ENCODE results near the gene ZSCAN25. TPM values are rescaled to one million over a fixed set of nuclear protein-coding genes. Genes with fewer than 3 reads are reported as not detected.

Gene ZSCAN25
- total RNA-seq, 2 experiments from 2014 or later, result 34.8 to 36.3 TPM

GRCh38 chr7:99596408-99596955 is 20.3 kb upstream of the ZSCAN25 start:
- no peak for ATAC-seq

GRCh38 chr7:99597762-99598501 is 18.8 kb upstream of the ZSCAN25 start, which contains the start of gene TMEM225B:
Gene TMEM225B, plus strand, starts transcription at chr7:99598267. Its CDS starts 6,122 bp downstream, at chr7:99604389.
- H3K27ac Mint-ChIP-seq, result no peak within 1 kb of the TSS
- CTCF ChIA-PET, result no interaction called here
- H3K9me3 Mint-ChIP-seq (ENCODE audit: insufficient read depth), result no peaks in the 10 kb centered on the region
- DNase-seq (peak; percentile 68), ATAC-seq (peak; percentile 9)
- no peaks in the 10 kb centered on the region for H3K27me3 Mint-ChIP-seq (ENCODE audit: low read depth)
- no peaks in the 10 kb centered on the region for H3K36me3 Mint-ChIP-seq (ENCODE audit: low read depth)
- peaks cover 7% of the 10 kb centered on the region for H3K4me1 Mint-ChIP-seq (ENCODE audit: low read depth)
- no peak within 1 kb of the TSS for H3K4me3 Mint-ChIP-seq
- POLR2A ChIA-PET, result interaction anchor here (0.6 to 1.5 kb wide), 2 partner anchors 18 to 40 kb away, joined by 3 to 7 read pairs; partner anchors contain the start of genes ZNF655 and ZSCAN25

More at GRCh38 chr7:99596408-99596955, 20.3 kb upstream of the ZSCAN25 start:
- H3K4me3 Mint-ChIP-seq, result no peak overlapping the region
- H3K36me3 Mint-ChIP-seq (ENCODE audit: low read depth), result no peaks in the 10 kb centered on the region
- ChIA-PET POLR2A (no interaction called here), CTCF (no interaction called here)
- H3K9me3 Mint-ChIP-seq (ENCODE audit: insufficient read depth), result no peaks in the 10 kb centered on the region
- H3K27me3 Mint-ChIP-seq (ENCODE audit: low read depth), result no peaks in the 10 kb centered on the region
- no peak for DNase-seq
- H3K4me1 Mint-ChIP-seq (ENCODE audit: low read depth), result no peaks in the 10 kb centered on the region
- H3K27ac Mint-ChIP-seq, result no peak overlapping the region

GRCh38 chr7:99599836-99600235 is 16.9 kb upstream of the ZSCAN25 start:
- no peak overlapping the region for H3K27ac Mint-ChIP-seq
- H3K9me3 Mint-ChIP-seq (ENCODE audit: insufficient read depth), result no peaks in the 10 kb centered on the region
- no peak for DNase-seq
- no peak overlapping the region for H3K4me3 Mint-ChIP-seq
- POLR2A ChIA-PET, result no interaction called here
- peaks cover 11% of the 10 kb centered on the region for H3K4me1 Mint-ChIP-seq (ENCODE audit: low read depth)
- ATAC-seq, result no peak
- no peaks in the 10 kb centered on the region for H3K27me3 Mint-ChIP-seq (ENCODE audit: low read depth)
- H3K36me3 Mint-ChIP-seq (ENCODE audit: low read depth), result no peaks in the 10 kb centered on the region
- CTCF ChIA-PET, result no interaction called here

GRCh38 chr7:99601656-99602310 is 15.0 kb upstream of the ZSCAN25 start:
- Mint-ChIP-seq H3K27ac (no peak overlapping the region), H3K27me3 (ENCODE audit: low read depth) (no peaks in the 10 kb centered on the region), H3K4me3 (no peak overlapping the region), H3K36me3 (ENCODE audit: low read depth) (no peaks in the 10 kb centered on the region), H3K9me3 (ENCODE audit: insufficient read depth) (no peaks in the 10 kb centered on the region), H3K4me1 (ENCODE audit: low read depth) (peaks cover 11% of the 10 kb centered on the region)
- no peak for ATAC-seq
- DNase-seq, result peak; percentile 18
- POLR2A ChIA-PET, result interaction anchor here (1.4 kb wide), 1 partner anchor 44 kb away, joined by 3 read pairs; the partner anchor contains the start of gene ZNF655
- CTCF ChIA-PET, result interaction anchor here (1.0 to 1.1 kb wide), 2 partner anchors 14 to 23 kb away, joined by 3 read pairs; partner anchors contain the start of gene ZSCAN25

GRCh38 chr7:99605527-99605926 is 11.2 kb upstream of the ZSCAN25 start:
- ChIA-PET CTCF (interaction anchor here (1.2 to 1.6 kb wide), 3 partner anchors 11 to 313 kb away, joined by 3 to 4 read pairs (median 3); partner anchors contain the start of gene ZSCAN25), POLR2A (interaction anchor here (1.5 kb wide), 1 partner anchor 11 kb away, joined by 6 read pairs; the partner anchor contains the start of gene ZSCAN25)
- H3K36me3 Mint-ChIP-seq (ENCODE audit: low read depth), result no peaks in the 10 kb centered on the region
- ATAC-seq, result no peak
- no peaks in the 10 kb centered on the region for H3K9me3 Mint-ChIP-seq (ENCODE audit: insufficient read depth)
- H3K27ac Mint-ChIP-seq, result no peak overlapping the region
- no peak overlapping the region for H3K4me3 Mint-ChIP-seq
- no peaks in the 10 kb centered on the region for H3K27me3 Mint-ChIP-seq (ENCODE audit: low read depth)
- H3K4me1 Mint-ChIP-seq (ENCODE audit: low read depth), result peaks cover 11% of the 10 kb centered on the region
- no peak for DNase-seq

- CTCF ChIA-PET, result no interaction called here
- ATAC-seq (no peak), DNase-seq (no peak)
- Mint-ChIP-seq H3K4me3 (no peak overlapping the region), H3K9me3 (ENCODE audit: insufficient read depth) (no peaks in the 10 kb centered on the region), H3K27me3 (ENCODE audit: low read depth) (no peaks in the 10 kb centered on the region), H3K36me3 (ENCODE audit: low read depth) (no peaks in the 10 kb centered on the region), H3K4me1 (ENCODE audit: low read depth) (peaks cover 11% of the 10 kb centered on the region), H3K27ac (no peak overlapping the region)
- POLR2A ChIA-PET, result interaction anchor here (0.7 kb wide), 1 partner anchor 10 kb away, joined by 3 read pairs; the partner anchor contains the start of gene ZSCAN25
Observed at GRCh38 chr7:99606531-99606930, 10.2 kb upstream of the ZSCAN25 start.

- no peak overlapping the region for H3K27ac Mint-ChIP-seq
- DNase-seq (no peak), ATAC-seq (no peak)
- ChIA-PET POLR2A (no interaction called here), CTCF (no interaction called here)
- H3K4me1 Mint-ChIP-seq (ENCODE audit: low read depth), result peaks cover 7% of the 10 kb centered on the region
- H3K4me3 Mint-ChIP-seq, result no peak overlapping the region
- no peaks in the 10 kb centered on the region for H3K9me3 Mint-ChIP-seq (ENCODE audit: insufficient read depth)
- no peaks in the 10 kb centered on the region for H3K27me3 Mint-ChIP-seq (ENCODE audit: low read depth)
- H3K36me3 Mint-ChIP-seq (ENCODE audit: low read depth), result no peaks in the 10 kb centered on the region
Observed at GRCh38 chr7:99607548-99607947, 9.2 kb upstream of the ZSCAN25 start.

GRCh38 chr7:99614495-99614894 is 2.3 kb upstream of the ZSCAN25 start:
- ChIA-PET CTCF (no interaction called here), POLR2A (interaction anchor here (1.2 to 4.0 kb wide), 2 partner anchors 10 to 56 kb away, joined by 4 to 45 read pairs; partner anchors contain the start of gene ZNF655)

GRCh38 chr7:99615989-99616358 is 772 bp upstream of the ZSCAN25 start:
- ATAC-seq (no peak), DNase-seq (no peak)
- H3K27ac Mint-ChIP-seq, result peak overlapping the region; percentile 97

More at GRCh38 chr7:99614495-99614894, 2.3 kb upstream of the ZSCAN25 start:
- no peaks in the 10 kb centered on the region for H3K27me3 Mint-ChIP-seq (ENCODE audit: low read depth)
- no peaks in the 10 kb centered on the region for H3K9me3 Mint-ChIP-seq (ENCODE audit: insufficient read depth)
- ATAC-seq (no peak), DNase-seq (no peak)
- peaks cover 23% of the 10 kb centered on the region for H3K36me3 Mint-ChIP-seq (ENCODE audit: low read depth)
- H3K4me3 Mint-ChIP-seq, result peak overlapping the region; percentile 19
- no peak overlapping the region for H3K27ac Mint-ChIP-seq
- peaks cover 47% of the 10 kb centered on the region for H3K4me1 Mint-ChIP-seq (ENCODE audit: low read depth)

GRCh38 chr7:99617192-99617781 is 541 bp downstream of the ZSCAN25 start:
- peak overlapping the region; percentile 97 for H3K27ac Mint-ChIP-seq
- peak overlapping the region; percentile 95 for H3K4me3 Mint-ChIP-seq
- peaks cover 66% of the 10 kb centered on the region for H3K4me1 Mint-ChIP-seq (ENCODE audit: low read depth)
- ChIA-PET POLR2A (interaction anchor here (1.0 to 4.0 kb wide), 11 partner anchors 7 to 339 kb away, joined by 3 to 45 read pairs (median 7); partner anchors contain the start of genes ZKSCAN5 and ZNF655), CTCF (interaction anchor here (1.5 to 2.5 kb wide), 5 partner anchors 12 to 117 kb away, joined by 3 to 12 read pairs (median 6); partner anchors contain the start of genes ZNF394 and ZNF655)
- DNase-seq (no peak), ATAC-seq (no peak)
- H3K36me3 Mint-ChIP-seq (ENCODE audit: low read depth), result peaks cover 48% of the 10 kb centered on the region
- H3K27me3 Mint-ChIP-seq (ENCODE audit: low read depth), result no peaks in the 10 kb centered on the region
- no peaks in the 10 kb centered on the region for H3K9me3 Mint-ChIP-seq (ENCODE audit: insufficient read depth)

More at GRCh38 chr7:99615989-99616358, 772 bp upstream of the ZSCAN25 start:
- Mint-ChIP-seq H3K27me3 (ENCODE audit: low read depth) (no peaks in the 10 kb centered on the region), H3K4me1 (ENCODE audit: low read depth) (peaks cover 55% of the 10 kb centered on the region), H3K4me3 (peak overlapping the region; percentile 95), H3K36me3 (ENCODE audit: low read depth) (peaks cover 36% of the 10 kb centered on the region), H3K9me3 (ENCODE audit: insufficient read depth) (no peaks in the 10 kb centered on the region)
- POLR2A ChIA-PET, result interaction anchor here (0.7 to 4.0 kb wide), 15 partner anchors 8 to 485 kb away, joined by 3 to 45 read pairs (median 5); partner anchors contain the start of genes AP4M1, FAM200A, MCM7 and TMEM225B
- CTCF ChIA-PET, result interaction anchor here (1.2 to 2.5 kb wide), 7 partner anchors 9 to 116 kb away, joined by 3 to 12 read pairs (median 6); partner anchors contain the start of genes ZNF394 and ZNF655

- H3K36me3 Mint-ChIP-seq (ENCODE audit: low read depth), result peaks cover 63% of the 10 kb centered on the region
- H3K27me3 Mint-ChIP-seq (ENCODE audit: low read depth), result no peaks in the 10 kb centered on the region
- peaks cover 81% of the 10 kb centered on the region for H3K4me1 Mint-ChIP-seq (ENCODE audit: low read depth)
- DNase-seq, result no peak
- ChIA-PET POLR2A (interaction anchor here (0.8 kb wide), 1 partner anchor 61 kb away, joined by 4 read pairs; the partner anchor contains the start of gene ZNF655), CTCF (no interaction called here)
- H3K27ac Mint-ChIP-seq, result peak overlapping the region; percentile 97
- H3K4me3 Mint-ChIP-seq, result peak overlapping the region; percentile 95
- no peaks in the 10 kb centered on the region for H3K9me3 Mint-ChIP-seq (ENCODE audit: insufficient read depth)
- no peak for ATAC-seq
Observed at GRCh38 chr7:99618726-99619125, 2.0 kb downstream of the ZSCAN25 start.

All from activated CD8-positive, alpha-beta T cell treated with anti-CD3 and anti-CD28 coated beads, Interleukin-2, amount 10 ng/mL, durations not matched to agents 7 days and 5 days (primary cell).